HAP-1 (cell line): ENCODE data around the gene E2F1.
A peak's percentile ranks its signal among the peaks of the same experiment; 100 is the strongest.
"Not testable (repeated sequence)": the region's sequence is repeated elsewhere in the genome, so short reads cannot be mapped to it uniquely, and the experiment has no call there.

Source experiments
- DNase-seq, 2 experiments: peaks; one replicate each; pipeline ENCODE4 v3.0.0-alpha.2; 2016 to 2020; ENCODE audit warnings: low spot score in 2 of 2
- H3K27me3 ChIP-seq: fragments of 250-450 bp; sonication (Bioruptor Pico); 2 replicates; pipeline ENCODE4 v1.5.1; 2020; ENCODE audit warnings: low read depth, mild to moderate bottlenecking, moderate library complexity
- H3K36me3 ChIP-seq: fragments of 250-450 bp; sonication (Bioruptor Pico); replicated peaks from 2 replicates; pipeline ENCODE4 v1.5.1; 2020; ENCODE audit warnings: mild to moderate bottlenecking
- H3K4me1 ChIP-seq: fragments of 250-450 bp; sonication (Bioruptor Pico); 2 replicates; pipeline ENCODE4 v1.5.1; 2020; ENCODE audit warnings: mild to moderate bottlenecking
- H3K4me3 ChIP-seq: fragments of 250-450 bp; sonication (Bioruptor Pico); 2 replicates; pipeline ENCODE4 v1.5.1; 2020; ENCODE audit warnings: mild to moderate bottlenecking, moderate library complexity
- H3K9me3 ChIP-seq: fragments of 250-450 bp; sonication (Bioruptor Pico); 2 replicates; pipeline ENCODE4 v1.5.1; 2020; ENCODE audit warnings: mild to moderate bottlenecking, moderate library complexity
- in situ Hi-C: fragments of 300-500 bp; cut with MboI; formaldehyde crosslinking; loops from 3 replicates; pipeline ENCODE4 v1.14.3; 2020; ENCODE audit warnings: low sequenced_read_pairs, inconsistent platforms, mixed read lengths

The E2F1 gene

GRCh38 chr20:33648396-33649004 is 37.7 kb downstream of the E2F1 start:
- no peaks in the 10 kb centered on the region for H3K4me1 ChIP-seq
- in situ Hi-C loops, result no loop called here
- H3K27me3 ChIP-seq, result no peaks in the 10 kb centered on the region
- DNase-seq, result no peak
- H3K36me3 ChIP-seq, result peaks cover 15% of the 10 kb centered on the region
- H3K9me3 ChIP-seq, result no peaks in the 10 kb centered on the region
- no peak overlapping the region for H3K4me3 ChIP-seq

GRCh38 chr20:33647603-33648395 is 38.4 kb downstream of the E2F1 start:
- no peak for DNase-seq
- Histone ChIP-seq H3K4me1 (no peaks in the 10 kb centered on the region), H3K4me3 (no peak overlapping the region)

DNA sequence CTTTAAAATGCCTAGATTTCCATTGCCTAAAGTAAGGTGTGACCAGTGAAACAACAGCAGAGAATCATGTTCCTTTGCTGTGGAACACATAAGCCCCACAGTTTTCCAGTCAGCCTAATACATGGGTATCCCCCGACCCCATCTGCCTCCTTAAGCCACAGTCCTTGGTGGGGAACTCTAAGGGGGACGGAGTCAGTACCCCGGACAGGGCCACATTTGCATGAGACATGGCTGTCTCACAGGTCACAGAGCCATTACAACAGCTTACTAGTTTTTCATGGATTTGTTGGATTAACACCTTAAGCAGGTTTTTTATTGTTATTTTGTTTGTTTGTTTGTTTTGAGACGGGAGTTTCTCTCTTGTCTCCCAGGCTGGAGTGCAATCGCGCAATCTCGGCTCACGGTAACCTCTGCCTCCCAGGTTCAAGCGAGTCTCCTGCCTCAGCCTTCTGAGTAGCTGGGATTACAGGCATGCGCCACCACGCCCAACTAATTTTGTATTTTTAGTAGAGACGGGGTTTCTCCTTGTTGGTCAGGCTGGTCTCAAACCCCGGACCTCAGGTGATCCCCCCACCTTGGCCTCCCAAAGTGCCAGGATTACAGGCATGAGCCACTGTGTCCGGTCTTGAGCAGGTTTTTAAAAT is 39.1 kb downstream of the E2F1 start:
- H3K9me3 ChIP-seq, DNase-seq, in situ Hi-C loops, H3K27me3 ChIP-seq, H3K4me3 ChIP-seq, H3K4me1 ChIP-seq: not testable (repeated sequence)
- H3K36me3 ChIP-seq, result peaks cover 15% of the 10 kb centered on the region

More at GRCh38 chr20:33647603-33648395, 38.4 kb downstream of the E2F1 start:
- in situ Hi-C loops, result no loop called here
- no peaks in the 10 kb centered on the region for H3K27me3 ChIP-seq
- peaks cover 15% of the 10 kb centered on the region for H3K36me3 ChIP-seq
- H3K9me3 ChIP-seq, result no peaks in the 10 kb centered on the region

DNA sequence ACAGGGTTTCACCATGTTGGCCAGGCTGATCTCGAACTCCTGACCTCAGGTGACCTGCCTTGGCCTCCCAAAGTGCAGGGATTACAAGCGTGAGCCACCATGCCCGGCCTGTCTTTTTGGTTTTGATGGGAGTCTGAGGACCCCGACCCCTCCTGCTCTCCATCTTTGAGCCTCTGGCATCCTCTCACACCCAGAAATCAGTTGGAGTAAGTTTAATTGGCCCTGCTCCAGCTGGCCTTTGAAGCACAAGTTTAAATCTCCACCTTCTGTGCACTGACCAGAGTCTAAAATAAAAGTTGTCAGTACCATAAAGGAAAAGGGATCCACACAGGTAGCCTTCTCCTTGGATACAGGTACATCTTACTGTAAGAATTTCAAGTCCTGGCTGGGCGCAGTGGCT is 40.0 kb downstream of the E2F1 start:
- in situ Hi-C loops, result no loop called here
- no peaks in the 10 kb centered on the region for H3K9me3 ChIP-seq
- H3K4me3 ChIP-seq, result no peak overlapping the region
- peaks cover 15% of the 10 kb centered on the region for H3K36me3 ChIP-seq
- no peaks in the 10 kb centered on the region for H3K4me1 ChIP-seq
- H3K27me3 ChIP-seq, result no peaks in the 10 kb centered on the region
- DNase-seq, result no peak

DNA sequence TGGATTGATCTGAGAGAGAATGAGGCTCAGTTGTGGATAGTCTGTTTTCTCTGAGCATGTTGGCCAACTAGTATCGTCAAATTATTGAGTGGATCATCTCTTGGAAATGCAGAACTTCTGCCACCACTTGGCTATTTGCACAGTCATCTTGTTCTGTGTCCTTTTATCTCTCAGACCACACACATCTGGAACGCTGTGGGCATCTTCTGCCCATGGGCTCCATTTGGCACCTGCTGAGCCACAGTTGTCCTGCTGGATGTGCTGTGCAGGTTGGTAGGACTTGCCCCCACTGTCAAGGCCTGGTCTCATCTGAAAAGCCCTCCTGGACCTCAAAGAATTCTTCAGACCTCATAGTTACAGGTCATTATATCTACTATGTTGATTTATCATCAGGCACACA is 40.8 kb downstream of the E2F1 start:
- Histone ChIP-seq H3K9me3 (no peaks in the 10 kb centered on the region), H3K4me3 (no peak overlapping the region), H3K36me3 (peaks cover 15% of the 10 kb centered on the region), H3K27me3 (no peaks in the 10 kb centered on the region), H3K4me1 (no peaks in the 10 kb centered on the region)
- DNase-seq, result no peak
- in situ Hi-C loops, result no loop called here

DNA sequence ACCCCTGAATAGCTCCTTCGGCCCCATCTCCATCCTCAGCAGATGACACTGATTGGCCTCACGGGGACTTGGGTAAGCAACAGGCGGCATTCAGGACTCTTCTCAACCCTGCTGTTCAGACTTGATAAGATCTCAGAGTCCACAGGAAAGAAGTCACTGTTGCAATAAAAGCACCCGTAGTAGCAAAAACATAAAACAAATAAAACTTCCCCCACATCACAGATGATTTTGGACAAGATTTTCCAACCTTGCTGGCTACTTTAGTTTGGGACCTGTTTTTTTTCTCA is 41.2 kb downstream of the E2F1 start:
- peaks cover 18% of the 10 kb centered on the region for H3K36me3 ChIP-seq
- no peaks in the 10 kb centered on the region for H3K27me3 ChIP-seq
- DNase-seq, result no peak
- no peaks in the 10 kb centered on the region for H3K9me3 ChIP-seq
- no peak overlapping the region for H3K4me3 ChIP-seq
- in situ Hi-C loops, result no loop called here
- no peaks in the 10 kb centered on the region for H3K4me1 ChIP-seq

- DNase-seq, result no peak
- in situ Hi-C loops, result no loop called here
- peaks cover 21% of the 10 kb centered on the region for H3K36me3 ChIP-seq
Measured at GRCh38 chr20:33644313-33645071, 41.7 kb downstream of the E2F1 start.

GRCh38 chr20:33640287-33640686 is 45.9 kb downstream of the E2F1 start:
- Histone ChIP-seq H3K36me3 (peaks cover 15% of the 10 kb centered on the region), H3K4me3 (no peak overlapping the region), H3K4me1 (peaks cover 6% of the 10 kb centered on the region), H3K27me3 (no peaks in the 10 kb centered on the region), H3K9me3 (no peaks in the 10 kb centered on the region)
- no peak for DNase-seq
- in situ Hi-C loops, result no loop called here

More at GRCh38 chr20:33644313-33645071, 41.7 kb downstream of the E2F1 start:
- no peaks in the 10 kb centered on the region for H3K9me3 ChIP-seq
- H3K27me3 ChIP-seq, result no peaks in the 10 kb centered on the region
- no peaks in the 10 kb centered on the region for H3K4me1 ChIP-seq
- H3K4me3 ChIP-seq, result no peak overlapping the region

- no peak overlapping the region for H3K4me3 ChIP-seq
- H3K36me3 ChIP-seq, result peaks cover 6% of the 10 kb centered on the region
- no peaks in the 10 kb centered on the region for H3K9me3 ChIP-seq
- DNase-seq, result no peak
- in situ Hi-C loops, result no loop called here
- H3K4me1 ChIP-seq, result peaks cover 12% of the 10 kb centered on the region
- H3K27me3 ChIP-seq, result no peaks in the 10 kb centered on the region
Measured at GRCh38 chr20:33636776-33637175, 49.4 kb downstream of the E2F1 start.

DNA sequence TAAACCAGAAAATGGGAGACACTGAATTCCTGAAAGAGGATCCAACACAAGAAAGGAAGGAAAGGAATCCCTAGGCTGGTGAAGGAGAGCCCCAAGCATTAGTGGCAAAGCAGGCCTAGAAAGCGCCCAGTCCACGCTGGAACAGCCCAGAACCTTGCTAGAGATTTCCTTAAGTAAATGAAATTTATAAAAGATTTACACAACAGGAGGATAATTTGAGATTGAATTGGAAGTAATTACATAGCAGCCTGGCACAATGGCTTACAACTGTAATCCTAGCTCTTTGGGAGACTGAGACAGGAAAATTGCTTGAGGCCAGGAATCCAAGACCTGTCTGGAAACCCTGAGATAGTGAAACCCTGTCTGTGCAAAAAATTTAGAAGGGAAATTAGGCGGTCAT is 50.8 kb downstream of the E2F1 start:
- peaks cover 6% of the 10 kb centered on the region for H3K36me3 ChIP-seq
- in situ Hi-C loops, result no loop called here

DNA sequence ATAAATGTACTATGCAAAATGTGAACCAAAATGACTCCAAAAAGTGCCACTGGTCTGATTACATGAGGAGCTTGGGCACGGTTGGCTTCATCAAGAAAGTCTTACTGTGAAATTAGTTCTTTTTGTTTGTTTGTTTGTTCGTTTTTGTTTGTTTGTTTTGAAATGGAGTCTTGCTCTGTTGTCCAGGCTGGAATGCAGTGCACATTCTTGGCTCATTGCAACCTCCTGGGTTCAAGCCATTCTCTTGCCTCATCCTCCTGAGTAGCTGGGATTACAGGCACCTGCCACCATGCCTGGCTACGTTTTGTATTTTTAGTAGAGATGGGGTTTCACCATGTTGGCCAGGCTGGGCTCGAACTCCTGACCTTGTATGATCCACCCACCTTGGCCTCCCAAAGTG is 54.3 kb downstream of the E2F1 start:
- H3K4me1 ChIP-seq, result peaks cover 12% of the 10 kb centered on the region
- H3K36me3 ChIP-seq, in situ Hi-C loops, H3K4me3 ChIP-seq, H3K9me3 ChIP-seq, H3K27me3 ChIP-seq, DNase-seq: not testable (repeated sequence)

More for the DNA sequence above, 50.8 kb downstream of the E2F1 start:
- peak; percentile 52 to 78 for DNase-seq
- peaks cover 12% of the 10 kb centered on the region for H3K4me1 ChIP-seq
- H3K9me3 ChIP-seq, result no peaks in the 10 kb centered on the region
- H3K27me3 ChIP-seq, result no peaks in the 10 kb centered on the region
- no peak overlapping the region for H3K4me3 ChIP-seq

- Histone ChIP-seq H3K9me3 (no peaks in the 10 kb centered on the region), H3K4me1 (peaks cover 9% of the 10 kb centered on the region), H3K36me3 (no peaks in the 10 kb centered on the region; the same call in 1 of the 2 replicates), H3K27me3 (no peaks in the 10 kb centered on the region), H3K4me3 (no peak overlapping the region)
- DNase-seq, result no peak
- in situ Hi-C loops, result no loop called here
Measured at GRCh38 chr20:33630507-33630906, 55.7 kb downstream of the E2F1 start.

DNA sequence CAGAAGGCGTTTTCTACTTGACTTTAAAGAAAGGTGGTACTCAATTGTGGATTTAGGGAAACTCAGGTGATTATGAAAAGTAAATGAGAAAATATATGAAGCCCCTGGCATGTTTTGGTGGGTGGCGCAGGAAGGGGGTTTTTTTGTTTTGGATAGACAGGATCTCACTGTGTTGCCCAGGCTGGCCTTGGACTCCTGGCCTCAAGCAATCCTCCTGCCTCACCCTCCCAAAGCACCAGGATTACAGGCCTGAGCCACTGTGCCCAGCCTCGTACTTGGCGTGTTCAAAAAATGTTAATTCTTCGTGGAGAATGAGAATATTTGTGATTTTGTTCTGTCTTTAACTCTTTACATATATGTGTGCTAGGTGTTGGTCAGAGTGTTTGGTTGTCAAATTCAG is 56.2 kb downstream of the E2F1 start:
- H3K36me3 ChIP-seq, result no peaks in the 10 kb centered on the region; the same call in 1 of the 2 replicates
- in situ Hi-C loops, result no loop called here

GRCh38 chr20:33629533-33629932 is 56.7 kb downstream of the E2F1 start:
- Histone ChIP-seq H3K27me3 (no peaks in the 10 kb centered on the region), H3K9me3 (no peaks in the 10 kb centered on the region), H3K4me1 (no peaks in the 10 kb centered on the region), H3K4me3 (no peak overlapping the region), H3K36me3 (no peaks in the 10 kb centered on the region; the same call in 1 of the 2 replicates)
- DNase-seq, result no peak
- in situ Hi-C loops, result no loop called here

More for the DNA sequence above, 56.2 kb downstream of the E2F1 start:
- no peak overlapping the region for H3K4me3 ChIP-seq
- no peaks in the 10 kb centered on the region for H3K9me3 ChIP-seq
- H3K27me3 ChIP-seq, result no peaks in the 10 kb centered on the region
- no peak for DNase-seq
- H3K4me1 ChIP-seq, result peaks cover 4% of the 10 kb centered on the region
